ENCODE data around the gene NME9. TPM values are rescaled to one million over a fixed set of nuclear protein-coding genes. Genes with fewer than 3 reads are reported as not detected.

NME9 gene
- total and polyA plus RNA-seq, 2 of the 4 experiments (the other 2 are of a cell fraction), result not detected

GRCh38 chr3:138314751-138315150, 14.9 kb downstream of the NME9 start:
- no peak overlapping the region for H4K91ac ChIP-seq (ENCODE audit: insufficient read depth, low read depth, low read length)
- H2BK120ac ChIP-seq (ENCODE audit: low read depth, low read length), result no peak overlapping the region
- no peak for TF ChIP-seq RAD21 (IDR thresholded peaks at IDR 0.05; ENCODE audit: low read length)
- TF ChIP-seq CEBPB (IDR thresholded peaks at IDR 0.05; ENCODE audit: low read depth, low read length), result no peak
- no peak for TF ChIP-seq RCOR1 (IDR thresholded peaks at IDR 0.05; ENCODE audit: insufficient replicate concordance, low read length)
- TF ChIP-seq MAZ (IDR thresholded peaks at IDR 0.05; ENCODE audit: borderline replicate concordance, low read depth, low read length), result no peak
- no peak for TF ChIP-seq CTCF (conservative IDR thresholded peaks at IDR 0.05; ENCODE audit: low read depth, low read length)
- TF ChIP-seq MAFK (IDR thresholded peaks at IDR 0.05; ENCODE audit: low read depth, low read length), result no peak
- TF ChIP-seq ELK1 (IDR thresholded peaks at IDR 0.05; ENCODE audit: borderline replicate concordance, low read depth, low read length), result no peak
- TF ChIP-seq FOS (IDR thresholded peaks at IDR 0.05; ENCODE audit: low read depth, low read length), result no peak
- TF ChIP-seq NFE2L2 (IDR thresholded peaks at IDR 0.05; ENCODE audit: low read depth, low read length), result no peak
- TF ChIP-seq RFX5 (IDR thresholded peaks at IDR 0.05; ENCODE audit: low read depth, low read length), result no peak
- TF ChIP-seq POLR2A (IDR thresholded peaks at IDR 0.05; ENCODE audit: low read depth, low read length), result no peak
- TF ChIP-seq MXI1 (IDR thresholded peaks at IDR 0.05; ENCODE audit: borderline replicate concordance, low read depth, low read length), result no peak
- no peak for TF ChIP-seq USF2 (IDR thresholded peaks at IDR 0.05; ENCODE audit: low read depth, low read length)
- no peak overlapping the region for H2AK9ac ChIP-seq (replicated peaks; ENCODE audit: low read depth, low read length, poor library complexity)
- H3K4me3 ChIP-seq (ENCODE audit: insufficient read depth, low read depth, low read length), result no peak overlapping the region
- H3K4me1 ChIP-seq (ENCODE audit: control insufficient read depth, insufficient read depth, low read length), result no peaks in the 10 kb centered on the region
- no peak overlapping the region for H2BK15ac ChIP-seq (ENCODE audit: low read depth, low read length)
- no peaks in the 10 kb centered on the region for H4K20me1 ChIP-seq (ENCODE audit: insufficient read depth, low read length)
- H2BK20ac ChIP-seq (ENCODE audit: low read depth, low read length), result no peak overlapping the region
- H3K9ac ChIP-seq (ENCODE audit: low read depth, low read length), result no peak overlapping the region
- H2BK5ac ChIP-seq (ENCODE audit: low read depth, low read length, poor library complexity, severe bottlenecking), result no peak overlapping the region
- peaks cover 9% of the 10 kb centered on the region for H3K27me3 ChIP-seq (ENCODE audit: control insufficient read depth, insufficient read depth, low read length)
- H3K4ac ChIP-seq (ENCODE audit: low read depth, low read length), result no peak overlapping the region
- no peak overlapping the region for H3K4me2 ChIP-seq (ENCODE audit: low read depth, low read length)
- H3K27ac ChIP-seq (ENCODE audit: insufficient read depth, low read length), result no peak overlapping the region
- in situ Hi-C loops (cut with MboI; ENCODE audit: low sequenced_read_pairs), result no loop called here
- BruUV-seq (replicated peaks), result no TSS peak
- dilution Hi-C loops (cut with HindIII; ENCODE audit: low sequenced_read_pairs, unreplicated experiment), result no loop called here
- no peak overlapping the region for H3K14ac ChIP-seq (replicated peaks; ENCODE audit: low read depth, low read length)
- no peaks in the 10 kb centered on the region for H3K79me1 ChIP-seq (ENCODE audit: low read depth in 1 of 2, low read length in 2 of 2)
- no peak overlapping the region for H4K8ac ChIP-seq (ENCODE audit: low read depth in 2 of 2, low read length in 2 of 2)
- peaks cover 2% of the 10 kb centered on the region for H3K9me3 ChIP-seq (ENCODE audit: control insufficient read depth, insufficient read depth, low read length)
- no CpG with 5 or more reads among the region's 1 CpG for WGBS, 2 experiments (ENCODE audit: extremely low coverage in 2 of 2, insufficient read length in 1 of 2)
- no peak overlapping the region for H2AK5ac ChIP-seq (ENCODE audit: low read depth, low read length)
- DNase-seq, result peak; percentile 31
- H3K56ac ChIP-seq (ENCODE audit: extremely low read depth, insufficient read depth, low read length), result no peak overlapping the region
- no peaks in the 10 kb centered on the region for H3K36me3 ChIP-seq (ENCODE audit: control insufficient read depth, insufficient read depth, low read length)
- POLR2A ChIA-PET (ENCODE audit: unreplicated experiment), result interaction anchor here (0.6 kb wide), 1 partner anchor 20 kb away, joined by 6 read pairs; no protein-coding TSS in a partner anchor
- no peak overlapping the region for H4K5ac ChIP-seq (ENCODE audit: low read depth, low read length)
- H3K9me1 ChIP-seq (ENCODE audit: insufficient read depth, low read length), result no peaks in the 10 kb centered on the region
- no peak for ATAC-seq (ENCODE audit: low read depth)
- H3K23ac ChIP-seq (ENCODE audit: low read depth, low read length), result no peak overlapping the region
- intact Hi-C loops (cut with micrococcal nuclease), result no loop called here
- H2AFZ ChIP-seq (replicated peaks; ENCODE audit: low read length, poor library complexity), result no peak overlapping the region
- no peak overlapping the region for H3K18ac ChIP-seq (ENCODE audit: low read depth, low read length)
- CTCF ChIA-PET, result interaction anchor here (1.0 kb wide), 1 partner anchor 22 kb away, joined by 4 read pairs; no protein-coding TSS in a partner anchor

Measured in IMR-90 (cell line).